Left ventricle myocardium inferior (tissue), 1 donor: ENCODE data around the gene ARRB1. TPM values are rescaled to one million over a fixed set of nuclear protein-coding genes. Genes with fewer than 3 reads are reported as not detected.

Experiments used
- DNase-seq: peaks from one replicate; pipeline ENCODE4 v3.0.0-alpha.2; 2020
- H3K27ac ChIP-seq: fragments of 200-600 bp; replicated peaks from 2 replicates; pipeline ENCODE4 v1.8.0; 2021
- H3K27me3 ChIP-seq: fragments of 200-600 bp; 2 replicates; pipeline ENCODE4 v1.8.0; 2021; ENCODE audit warnings: low read depth
- H3K36me3 ChIP-seq: fragments of 200-600 bp; 2 replicates; pipeline ENCODE4 v1.8.0; 2021
- H3K4me1 ChIP-seq: fragments of 200-600 bp; 2 replicates; pipeline ENCODE4 v1.8.0; 2021
- H3K4me3 ChIP-seq: fragments of 200-600 bp; 2 replicates; pipeline ENCODE4 v1.8.0; 2021; ENCODE audit warnings: mild to moderate bottlenecking, moderate library complexity
- H3K9me3 ChIP-seq: fragments of 200-600 bp; replicated peaks from 2 replicates; pipeline ENCODE4 v1.8.0; 2021
- CTCF ChIP-seq: fragments of 200-600 bp; IDR thresholded peaks from 2 replicates; pipeline ENCODE4 v1.8.0; 2021; ENCODE audit warnings: antibody characterized with exemption, mild to moderate bottlenecking, borderline replicate concordance
- intact Hi-C: fragments of 100-400 bp; cut with micrococcal nuclease; formaldehyde crosslinking; loops from one replicate; pipeline ENCODE4 v1.11.0; 2022
- total RNA-seq: library from RNA; stranded (reverse); fragmentation: NEBNext Ultra II Directional; extraction: Animal tissue kit (Norgen Biotek cat#: 25700); gene quantifications from one replicate; pipeline ENCODE4 v1.2.1, GENCODE V29; 2021
- donor health status: DM: no; HTN: yes; CAD: no; lungs with severe emphysema.

The ARRB1 gene
- total RNA-seq, 1 donor from 2014 or later, result 25.9 TPM

GRCh38 chr11:75315439-75315805 lies 36.0 kb downstream of the ARRB1 start:
- TF ChIP-seq CTCF, result no peak
- intact Hi-C loops, result no loop called here
- Histone ChIP-seq H3K9me3 (no peaks in the 10 kb centered on the region), H3K4me3 (no peak overlapping the region), H3K27me3 (no peaks in the 10 kb centered on the region), H3K4me1 (peaks cover 74% of the 10 kb centered on the region), H3K36me3 (no peaks in the 10 kb centered on the region), H3K27ac (peak overlapping the region; percentile 93)
- no peak for DNase-seq

GRCh38 chr11:75314771-75315438 lies 36.6 kb downstream of the ARRB1 start:
- Histone ChIP-seq H3K9me3 (no peaks in the 10 kb centered on the region), H3K27ac (peak overlapping the region; percentile 93), H3K4me3 (no peak overlapping the region), H3K4me1 (peaks cover 74% of the 10 kb centered on the region), H3K36me3 (no peaks in the 10 kb centered on the region), H3K27me3 (no peaks in the 10 kb centered on the region)
- no peak for DNase-seq
- intact Hi-C loops, result no loop called here
- TF ChIP-seq CTCF, result no peak

GRCh38 chr11:75313513-75314272 lies 37.8 kb downstream of the ARRB1 start:
- H3K36me3 ChIP-seq, result no peaks in the 10 kb centered on the region
- peak; percentile 76 for DNase-seq
- peaks cover 73% of the 10 kb centered on the region for H3K4me1 ChIP-seq
- TF ChIP-seq CTCF, result no peak
- intact Hi-C loops, result no loop called here
- H3K4me3 ChIP-seq, result peak overlapping the region; percentile 13
- H3K27ac ChIP-seq, result peak overlapping the region; percentile 93
- no peaks in the 10 kb centered on the region for H3K9me3 ChIP-seq
- H3K27me3 ChIP-seq, result no peaks in the 10 kb centered on the region

- intact Hi-C loops, result no loop called here
- H3K27me3 ChIP-seq, result no peaks in the 10 kb centered on the region
- no peak for TF ChIP-seq CTCF
- H3K27ac ChIP-seq, result peak overlapping the region; percentile 93
- H3K36me3 ChIP-seq, result no peaks in the 10 kb centered on the region
- peak overlapping the region; percentile 64 for H3K4me3 ChIP-seq
- H3K4me1 ChIP-seq, result peaks cover 70% of the 10 kb centered on the region
- DNase-seq, result no peak
- H3K9me3 ChIP-seq, result no peaks in the 10 kb centered on the region
Observed at GRCh38 chr11:75312346-75312745, 39.1 kb downstream of the ARRB1 start.

GRCh38 chr11:75311858-75312288 lies 39.6 kb downstream of the ARRB1 start:
- TF ChIP-seq CTCF, result peak; percentile 25
- peak overlapping the region; percentile 93 for H3K27ac ChIP-seq

More at GRCh38 chr11:75311858-75312288, 39.6 kb downstream of the ARRB1 start:
- Histone ChIP-seq H3K4me3 (peak overlapping the region; percentile 64), H3K9me3 (no peaks in the 10 kb centered on the region), H3K4me1 (peaks cover 72% of the 10 kb centered on the region), H3K36me3 (no peaks in the 10 kb centered on the region), H3K27me3 (no peaks in the 10 kb centered on the region)
- intact Hi-C loops, result no loop called here
- DNase-seq, result peak; percentile 88
